Activated CD8-positive, alpha-beta T cell treated with anti-CD3 and anti-CD28 coated beads for 36 hours (primary cell): ENCODE measurements around the gene RNF227. TPM values are rescaled to one million over a fixed set of nuclear protein-coding genes. Genes with fewer than 3 reads are reported as not detected.
A peak's percentile ranks its signal among the peaks of the same experiment; 100 is the strongest.

Experiments used
- ATAC-seq: fragments of 200-7000 bp; cut with Tn5 transposase; one replicate; pipeline ENCODE4 v1.10.0; 2021; ENCODE audit warnings: mild to moderate bottlenecking, moderate library complexity
- CTCF ChIA-PET: fragments of 350-600 bp; sonication (Branson Sonifier 250); formaldehyde crosslinking; loops from one replicate; lab custom pipeline; 2021; ENCODE audit warnings: antibody characterized with exemption; lab: Charles Lee
- POLR2A ChIA-PET: fragments of 350-600 bp; sonication (Branson Sonifier 250); formaldehyde crosslinking; loops from one replicate; lab custom pipeline; 2021; ENCODE audit warnings: antibody characterized with exemption; lab: Charles Lee
- DNase-seq: peaks from one replicate; pipeline ENCODE4 v3.0.0-alpha.2; 2020
- H3K27ac Mint-ChIP-seq: one replicate; pipeline ENCODE4 v1.8.0; 2021; ENCODE audit warnings: mild to moderate bottlenecking, mixed read lengths
- H3K27me3 Mint-ChIP-seq: one replicate; pipeline ENCODE4 v1.8.0; 2021; ENCODE audit warnings: mixed read lengths
- H3K36me3 Mint-ChIP-seq: one replicate; pipeline ENCODE4 v1.8.0; 2021; ENCODE audit warnings: low read depth, mixed read lengths
- H3K4me1 Mint-ChIP-seq: one replicate; pipeline ENCODE4 v1.8.0; 2021; ENCODE audit warnings: low read depth, mixed read lengths
- H3K4me3 Mint-ChIP-seq: one replicate; pipeline ENCODE4 v1.8.0; 2021; ENCODE audit warnings: mild to moderate bottlenecking, moderate library complexity, mixed read lengths
- H3K9me3 Mint-ChIP-seq: one replicate; pipeline ENCODE4 v1.8.0; 2021; ENCODE audit warnings: mixed read lengths
- intact Hi-C: fragments of 100-400 bp; cut with micrococcal nuclease; formaldehyde crosslinking; loops from one replicate; pipeline ENCODE4 v1.10.0; 2022
- total RNA-seq, 2 experiments: library from RNA; stranded (reverse); gene quantifications; one replicate each; pipeline ENCODE4 v1.2.3, GENCODE V29; 2021
- TF ChIP-seq, protein P1 (sequence below): fragments of 200-600 bp; IDR thresholded peaks from one replicate; pipeline ENCODE4 v1.8.0; 2022; ENCODE audit warnings: antibody characterized with exemption, mild to moderate bottlenecking

The RNF227 gene
- total RNA-seq: 1 to 10 TPM; 5.1 to 5.2 TPM

DNA sequence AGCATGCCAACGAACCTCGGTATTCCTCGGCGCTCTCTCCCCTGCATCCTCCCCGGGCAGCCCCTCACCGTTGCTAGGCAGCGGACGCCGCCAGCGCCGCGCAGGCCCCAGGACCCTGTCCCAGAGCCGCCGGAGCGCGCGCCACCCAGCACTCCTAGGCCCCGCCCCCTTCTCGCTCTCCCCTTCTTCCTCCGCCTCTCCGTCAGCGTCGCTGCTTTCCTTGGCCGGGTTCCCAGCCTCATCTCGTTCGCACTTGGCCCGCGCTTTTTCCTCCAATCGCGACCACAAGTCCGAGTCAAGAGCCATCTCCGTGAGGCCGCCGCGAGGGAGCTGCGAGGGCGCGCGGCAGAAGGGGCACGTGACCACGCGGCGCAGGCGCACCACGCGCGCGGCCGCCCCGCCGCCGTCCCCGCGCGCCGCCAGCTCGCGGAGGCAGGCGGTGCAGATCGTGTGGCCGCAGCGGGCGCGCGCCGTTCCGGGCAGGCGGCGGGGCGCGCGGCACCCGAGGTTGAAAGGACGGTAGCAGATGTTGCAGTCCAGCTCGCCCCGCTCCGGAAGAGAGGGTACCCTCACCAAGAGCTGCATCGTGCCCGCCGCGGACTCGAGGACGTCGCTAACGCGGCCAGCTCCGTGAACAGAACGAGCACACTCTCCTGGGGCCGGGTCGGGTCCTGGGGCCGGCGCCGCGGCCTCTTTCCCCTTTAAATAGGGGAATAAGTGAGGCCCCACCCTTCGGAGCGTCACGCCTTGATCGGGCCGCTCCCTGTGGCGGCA lies at the start of gene RNF227:
RNF227 (minus strand) TSS at position 679 of the 774 bp plus-strand sequence; CDS start at position 585, 94 bp downstream.
- TF ChIP-seq, protein P1, sequence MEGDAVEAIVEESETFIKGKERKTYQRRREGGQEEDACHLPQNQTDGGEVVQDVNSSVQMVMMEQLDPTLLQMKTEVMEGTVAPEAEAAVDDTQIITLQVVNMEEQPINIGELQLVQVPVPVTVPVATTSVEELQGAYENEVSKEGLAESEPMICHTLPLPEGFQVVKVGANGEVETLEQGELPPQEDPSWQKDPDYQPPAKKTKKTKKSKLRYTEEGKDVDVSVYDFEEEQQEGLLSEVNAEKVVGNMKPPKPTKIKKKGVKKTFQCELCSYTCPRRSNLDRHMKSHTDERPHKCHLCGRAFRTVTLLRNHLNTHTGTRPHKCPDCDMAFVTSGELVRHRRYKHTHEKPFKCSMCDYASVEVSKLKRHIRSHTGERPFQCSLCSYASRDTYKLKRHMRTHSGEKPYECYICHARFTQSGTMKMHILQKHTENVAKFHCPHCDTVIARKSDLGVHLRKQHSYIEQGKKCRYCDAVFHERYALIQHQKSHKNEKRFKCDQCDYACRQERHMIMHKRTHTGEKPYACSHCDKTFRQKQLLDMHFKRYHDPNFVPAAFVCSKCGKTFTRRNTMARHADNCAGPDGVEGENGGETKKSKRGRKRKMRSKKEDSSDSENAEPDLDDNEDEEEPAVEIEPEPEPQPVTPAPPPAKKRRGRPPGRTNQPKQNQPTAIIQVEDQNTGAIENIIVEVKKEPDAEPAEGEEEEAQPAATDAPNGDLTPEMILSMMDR: no peak
- ATAC-seq (peak; percentile 87), DNase-seq (peak; percentile 94)
- POLR2A ChIA-PET: interaction anchor here (0.6 to 3.7 kb wide), 19 partner anchors 10 to 142 kb away, joined by 3 to 23 read pairs (median 4); partner anchors contain the start of genes CNTROB, NAA38 and TRAPPC1
- intact Hi-C loops: loop anchor here (2.0 kb wide), 1 partner anchor 75 kb away; no protein-coding TSS in a partner anchor
- Mint-ChIP-seq H3K4me3 (peak within 1 kb of the TSS; percentile 85), H3K9me3 (no peaks in the 10 kb centered on the region), H3K4me1 (peaks cover 22% of the 10 kb centered on the region), H3K27me3 (no peaks in the 10 kb centered on the region), H3K27ac (peak within 1 kb of the TSS; percentile 87), H3K36me3 (peaks cover 11% of the 10 kb centered on the region)
- CTCF ChIA-PET: interaction anchor here (0.9 to 11.2 kb wide), 9 partner anchors 11 to 228 kb away, joined by 3 to 214 read pairs (median 6); partner anchors contain the start of genes CNTROB, NAA38, TP53 and TRAPPC1

DNA sequence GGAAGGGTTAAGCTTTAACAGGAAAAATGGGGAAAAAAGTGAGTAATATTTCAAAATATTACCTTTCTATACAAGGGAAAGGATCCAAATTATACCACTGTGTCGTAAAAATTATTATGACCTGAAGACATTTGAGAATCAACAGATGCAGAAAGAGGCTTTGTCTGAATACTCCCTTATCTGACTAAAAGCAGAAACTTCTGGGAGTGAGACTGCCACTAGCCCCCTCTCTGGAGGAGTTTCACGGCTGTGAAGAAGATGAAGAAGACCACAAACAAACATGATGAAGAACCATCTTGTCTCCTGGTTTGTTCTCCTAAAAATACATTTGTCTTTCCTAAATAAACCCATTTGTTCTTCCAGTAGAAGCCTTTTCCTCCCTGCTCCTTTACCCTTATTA lies 45.3 kb upstream of the RNF227 start:
- Mint-ChIP-seq H3K9me3 (no peaks in the 10 kb centered on the region), H3K36me3 (no peaks in the 10 kb centered on the region), H3K4me3 (no peak overlapping the region), H3K4me1 (no peaks in the 10 kb centered on the region), H3K27me3 (peaks cover 3% of the 10 kb centered on the region), H3K27ac (no peak overlapping the region)
- TF ChIP-seq, protein P1: no peak
- POLR2A ChIA-PET: interaction anchor here (1.3 kb wide), 1 partner anchor 9 kb away, joined by 4 read pairs; no protein-coding TSS in a partner anchor
- ATAC-seq (no peak), DNase-seq (no peak)
- CTCF ChIA-PET: interaction anchor here (2.4 kb wide), 1 partner anchor 28 kb away, joined by 12 read pairs; no protein-coding TSS in a partner anchor
- intact Hi-C loops: no loop called here

DNA sequence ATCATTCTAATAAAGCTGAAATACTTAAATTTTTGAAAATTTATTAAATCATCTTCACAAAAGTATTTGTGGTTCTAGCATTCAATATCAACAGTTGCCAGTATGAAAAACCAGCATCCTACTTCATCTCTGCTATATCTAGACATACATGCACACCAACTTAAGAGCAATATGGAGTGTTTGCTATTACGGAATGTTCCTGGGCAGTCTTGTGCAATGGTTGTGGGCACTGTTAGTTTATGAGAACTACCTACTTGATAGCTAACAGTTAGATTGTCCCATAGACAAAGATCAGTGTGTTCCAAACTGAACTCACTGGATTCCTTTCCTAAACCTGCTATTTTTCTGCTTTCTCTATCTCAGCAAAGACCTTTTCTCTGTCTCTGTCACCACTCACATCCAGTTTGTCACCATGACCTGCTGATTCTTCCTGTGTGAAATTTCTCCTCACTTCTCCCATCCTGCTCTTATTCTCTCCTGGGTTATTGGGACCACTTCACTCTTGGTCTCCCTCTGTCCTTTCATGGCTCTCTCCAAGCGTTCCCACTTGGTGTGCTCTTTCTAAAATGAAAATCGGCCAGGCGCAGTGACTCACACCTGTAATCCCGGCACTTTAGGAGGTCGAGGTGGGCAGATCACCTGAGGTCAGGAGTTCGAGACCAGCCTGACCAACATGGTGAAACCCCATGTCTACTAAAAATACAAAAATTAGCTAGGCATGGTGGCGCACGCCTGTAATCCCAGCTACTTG lies 43.6 kb upstream of the RNF227 start:
- intact Hi-C loops: no loop called here
- Mint-ChIP-seq H3K4me3 (no peak overlapping the region), H3K27ac (no peak overlapping the region), H3K4me1 (no peaks in the 10 kb centered on the region), H3K9me3 (no peaks in the 10 kb centered on the region), H3K27me3 (peaks cover 3% of the 10 kb centered on the region), H3K36me3 (no peaks in the 10 kb centered on the region)
- POLR2A ChIA-PET: no interaction called here
- ATAC-seq (no peak), DNase-seq (no peak)
- CTCF ChIA-PET: interaction anchor here (1.4 kb wide), 1 partner anchor 30 kb away, joined by 4 read pairs; no protein-coding TSS in a partner anchor
- TF ChIP-seq, protein P1: no peak

DNA sequence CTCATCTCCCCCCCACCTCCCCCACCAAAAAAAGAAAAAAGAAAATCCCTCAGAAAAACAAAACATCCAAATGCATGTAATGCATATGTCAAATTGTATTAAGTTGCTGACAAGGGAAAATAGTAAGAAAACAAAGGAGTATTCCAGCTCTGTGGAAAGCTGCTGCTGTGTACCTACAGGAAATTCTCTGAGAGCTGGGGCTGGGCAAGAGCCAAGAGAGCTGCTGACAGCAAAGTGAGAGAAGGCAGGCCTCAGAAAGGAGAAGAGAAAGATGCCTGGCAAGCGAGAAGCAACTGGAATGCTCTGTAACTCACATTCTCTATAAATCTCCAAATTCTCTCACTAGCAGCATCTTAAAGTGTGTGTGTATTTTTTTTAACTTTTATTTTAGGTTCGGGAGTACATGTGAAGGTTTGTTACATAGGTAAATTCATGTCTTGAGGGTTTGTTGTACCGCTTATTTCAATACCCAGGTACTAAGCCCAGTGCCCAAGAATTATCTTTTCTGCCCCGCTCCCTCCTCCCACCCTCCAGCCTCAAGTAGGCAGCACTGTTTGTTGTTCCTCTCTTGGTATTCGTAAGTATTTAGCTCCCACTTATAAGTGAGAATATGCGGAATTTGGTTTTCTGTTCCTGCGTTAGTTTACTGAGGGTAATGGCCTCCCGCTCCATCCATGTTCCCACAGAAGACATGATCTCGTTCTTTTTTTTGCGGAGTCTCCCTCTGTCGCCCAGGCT lies 40.3 kb upstream of the RNF227 start:
- no peak overlapping the region for H3K4me3 Mint-ChIP-seq
- CTCF ChIA-PET: interaction anchor here (0.7 to 1.8 kb wide), 6 partner anchors 12 to 155 kb away, joined by 3 to 4 read pairs (median 3); no protein-coding TSS in a partner anchor
- ATAC-seq (no peak), DNase-seq (no peak)
- no peaks in the 10 kb centered on the region for H3K9me3 Mint-ChIP-seq
- H3K27me3 Mint-ChIP-seq: peaks cover 3% of the 10 kb centered on the region
- intact Hi-C loops: no loop called here
- H3K4me1 Mint-ChIP-seq: peaks cover 14% of the 10 kb centered on the region
- no peak overlapping the region for H3K27ac Mint-ChIP-seq
- POLR2A ChIA-PET: no interaction called here
- TF ChIP-seq, protein P1: no peak
- peaks cover under 1% of the 10 kb centered on the region for H3K36me3 Mint-ChIP-seq
